H9 (cell line): Measurements from ENCODE around the gene RPS10. TPM values are rescaled to one million over a fixed set of nuclear protein-coding genes. Genes with fewer than 3 reads are reported as not detected.

Experiments used
- DNase-seq: peaks from one replicate; pipeline ENCODE4 v3.0.0-alpha.2; 2017
- H2AFZ ChIP-seq: one replicate; pipeline ENCODE4 v1.6.1; 2013; ENCODE audit warnings: mild to moderate bottlenecking, low read length, control low read depth, moderate library complexity
- H2AK5ac ChIP-seq: 2 replicates; pipeline ENCODE4 v1.6.1; 2013; ENCODE audit warnings: low read length, control low read depth, mixed read lengths; ENCODE audit not compliant: insufficient read length
- H2BK120ac ChIP-seq: one replicate; pipeline ENCODE4 v1.6.1; 2013; ENCODE audit warnings: low read depth, mild to moderate bottlenecking, low read length, control low read depth, inconsistent platforms; ENCODE audit not compliant: poor library complexity, severe bottlenecking
- H2BK12ac ChIP-seq: 2 replicates; pipeline ENCODE4 v1.6.1; 2013; ENCODE audit warnings: low read length, control low read depth, mixed read lengths, low read depth; ENCODE audit not compliant: insufficient read length
- H2BK15ac ChIP-seq: 2 replicates; pipeline ENCODE4 v1.6.1; 2013; ENCODE audit warnings: low read depth, low read length, control low read depth
- H2BK20ac ChIP-seq: one replicate; pipeline ENCODE4 v1.6.1; 2013; ENCODE audit warnings: low read depth, mild to moderate bottlenecking, low read length, control low read depth, inconsistent platforms; ENCODE audit not compliant: poor library complexity, severe bottlenecking
- H2BK5ac ChIP-seq: 2 replicates; pipeline ENCODE4 v1.6.1; 2013; ENCODE audit warnings: low read length, control low read depth, mixed read lengths; ENCODE audit not compliant: insufficient read length
- H3K14ac ChIP-seq: 2 replicates; pipeline ENCODE4 v1.6.1; 2013; ENCODE audit warnings: low read length, control low read depth; ENCODE audit not compliant: insufficient read depth
- H3K18ac ChIP-seq: 2 replicates; pipeline ENCODE4 v1.6.1; 2013; ENCODE audit warnings: low read depth, mild to moderate bottlenecking, mixed read lengths, low read length, control low read depth; ENCODE audit not compliant: insufficient read length
- H3K23ac ChIP-seq: 2 replicates; pipeline ENCODE4 v1.6.1; 2013; ENCODE audit warnings: low read length, control low read depth, mixed read lengths, low read depth; ENCODE audit not compliant: insufficient read length
- H3K23me2 ChIP-seq: 2 replicates; pipeline ENCODE4 v1.6.1; 2013; ENCODE audit warnings: low read depth, mild to moderate bottlenecking, mixed read lengths, low read length, control low read depth; ENCODE audit not compliant: insufficient read length, poor library complexity, severe bottlenecking
- H3K27ac ChIP-seq: 2 replicates; pipeline ENCODE4 v1.5.1; 2013; ENCODE audit warnings: low read length, control low read depth, mixed read lengths, low read depth; ENCODE audit not compliant: insufficient read length
- H3K27me3 ChIP-seq: 2 replicates; pipeline ENCODE4 v1.6.1; 2013; ENCODE audit warnings: low read length, control low read depth, inconsistent platforms; ENCODE audit not compliant: insufficient read depth
- H3K4ac ChIP-seq: 2 replicates; pipeline ENCODE4 v1.6.1; 2013; ENCODE audit warnings: low read depth, mild to moderate bottlenecking, control low read depth, inconsistent platforms, low read length, moderate library complexity
- H3K4me1 ChIP-seq: 2 replicates; pipeline ENCODE4 v1.6.1; 2013; ENCODE audit warnings: low read length, control low read depth, inconsistent platforms; ENCODE audit not compliant: insufficient read depth
- H3K4me2 ChIP-seq: 2 replicates; pipeline ENCODE4 v1.6.1; 2013; ENCODE audit warnings: low read length, control low read depth, mixed read lengths; ENCODE audit not compliant: insufficient read length, insufficient read depth
- H3K56ac ChIP-seq: 2 replicates; pipeline ENCODE4 v1.6.1; 2013; ENCODE audit warnings: low read depth, mild to moderate bottlenecking, mixed read lengths, low read length, control low read depth; ENCODE audit not compliant: insufficient read length
- H3K79me1 ChIP-seq: 2 replicates; pipeline ENCODE4 v1.6.1; 2013; ENCODE audit warnings: low read depth, mild to moderate bottlenecking, moderate library complexity, low read length, control low read depth, inconsistent platforms; ENCODE audit not compliant: insufficient read depth, poor library complexity, severe bottlenecking
- H3K79me2 ChIP-seq: 2 replicates; pipeline ENCODE4 v1.6.1; 2013; ENCODE audit warnings: low read length, control low read depth, inconsistent platforms; ENCODE audit not compliant: insufficient read depth
- H3K9ac ChIP-seq: 2 replicates; pipeline ENCODE4 v1.6.1; 2013; ENCODE audit warnings: low read length, control low read depth, mixed read lengths; ENCODE audit not compliant: insufficient read length; ENCODE audit errors: extremely low read depth
- H3K9me3 ChIP-seq: one replicate; pipeline ENCODE4 v1.6.1; 2013; ENCODE audit warnings: low read depth, low read length, inconsistent platforms; ENCODE audit not compliant: control insufficient read depth
- H3T11ph ChIP-seq: one replicate; pipeline ENCODE4 v1.6.1; 2013; ENCODE audit warnings: mild to moderate bottlenecking, low read length, control low read depth, inconsistent platforms
- H4K20me1 ChIP-seq: one replicate; pipeline ENCODE4 v1.6.1; 2013; ENCODE audit not compliant: control insufficient read depth, insufficient read length, insufficient read depth
- H4K5ac ChIP-seq: 2 replicates; pipeline ENCODE4 v1.6.1; 2013; ENCODE audit warnings: low read depth, mild to moderate bottlenecking, mixed read lengths, low read length, control low read depth; ENCODE audit not compliant: insufficient read length
- H4K8ac ChIP-seq: replicated peaks from 2 replicates; pipeline ENCODE4 v1.6.1; 2013; ENCODE audit warnings: low read length, control low read depth, mixed read lengths, low read depth; ENCODE audit not compliant: insufficient read length
- H4K91ac ChIP-seq: 2 replicates; pipeline ENCODE4 v1.6.1; 2013; ENCODE audit warnings: low read depth, mild to moderate bottlenecking, moderate library complexity, mixed read lengths, low read length, control low read depth; ENCODE audit not compliant: insufficient read length
- H3K27ac Mint-ChIP-seq, 3 experiments: 2 replicates in 2 of 3; 3 replicates in 1 of 3; pipeline ENCODE4 v1.8.0; 2020 to 2021; ENCODE audit warnings: mixed read lengths in 3 of 3, mild to moderate bottlenecking in 1 of 3, moderate library complexity in 1 of 3
- H3K27me3 Mint-ChIP-seq: 2 replicates; pipeline ENCODE4 v1.8.0; 2021; ENCODE audit warnings: low read depth, mild to moderate bottlenecking, moderate library complexity, mixed read lengths
- H3K36me3 Mint-ChIP-seq, 3 experiments: 2 replicates in 2 of 3; 3 replicates in 1 of 3; pipeline ENCODE4 v1.8.0; 2020 to 2021; ENCODE audit warnings: low read depth in 3 of 3, mixed read lengths in 3 of 3; ENCODE audit not compliant: insufficient read depth in 1 of 3
- H3K4me1 Mint-ChIP-seq, 2 experiments: 2 replicates each; pipeline ENCODE4 v1.8.0; 2020; ENCODE audit warnings: mixed read lengths in 2 of 2
- H3K4me3 Mint-ChIP-seq, 2 experiments: 2 replicates in 1 of 2; 3 replicates in 1 of 2; pipeline ENCODE4 v1.8.0; 2020 to 2021; ENCODE audit warnings: mild to moderate bottlenecking in 2 of 2, mixed read lengths in 2 of 2, moderate library complexity in 1 of 2
- H3K9me3 Mint-ChIP-seq, 2 experiments: 2 replicates in 1 of 2; 3 replicates in 1 of 2; pipeline ENCODE4 v1.8.0; 2020; ENCODE audit warnings: mild to moderate bottlenecking in 2 of 2, mixed read lengths in 2 of 2, moderate library complexity in 1 of 2
- CTCF ChIP-seq: fragments of 200-600 bp; sonication (generic); conservative IDR thresholded peaks from 3 replicates; pipeline ENCODE4 v1.8.0; 2021; ENCODE audit warnings: antibody characterized with exemption, mild to moderate bottlenecking
- WGBS: extraction: QIAGEN DNeasy Blood & Tissue Kit; methylation state at CpG from one replicate; pipeline ENCODE4 v1.1.7; 2013; ENCODE audit warnings: missing lambda C conversion rate, low lambda C conversion rate, mixed read lengths; ENCODE audit not compliant: insufficient read length; ENCODE audit errors: extremely low coverage; 5-methylcytosine and 5-hydroxymethylcytosine counted together
- total RNA-seq: library from RNA; stranded (reverse); gene quantifications from 2 replicates; pipeline ENCODE4 v1.2.1, GENCODE V29; 2021

Gene RPS10
- total RNA-seq, 1 experiment from 2014 or later: 2,330 TPM

- H3K18ac ChIP-seq: no peak overlapping the region
- no peak overlapping the region for H2BK12ac ChIP-seq
- H2BK20ac ChIP-seq: no peak overlapping the region
- Mint-ChIP-seq H3K9me3 (no peaks in the 10 kb centered on the region), H3K36me3 (no peaks in the 10 kb centered on the region), H3K4me1 (peaks cover 18 to 34% of the 10 kb centered on the region in 2 experiments), H3K27ac (no peak overlapping the region), H3K27me3 (peaks cover 22% of the 10 kb centered on the region), H3K4me3 (peak overlapping the region in 1 of 2 experiments; percentile 43; a peak in 1 of 5 replicates)
- no peaks in the 10 kb centered on the region for H3K9me3 ChIP-seq
- H3K79me1 ChIP-seq: no peaks in the 10 kb centered on the region
- H3K79me2 ChIP-seq: no peaks in the 10 kb centered on the region
- no peak overlapping the region for H2BK5ac ChIP-seq
- H3K14ac ChIP-seq: no peak overlapping the region
- H3K27ac ChIP-seq: no peak overlapping the region
- no peak overlapping the region for H3K23ac ChIP-seq
- no peak overlapping the region for H2BK120ac ChIP-seq
- no peak overlapping the region for H4K5ac ChIP-seq
- no peak overlapping the region for H3T11ph ChIP-seq
- H4K20me1 ChIP-seq: no peaks in the 10 kb centered on the region
- WGBS: no CpG with 5 or more reads among the region's 2 CpGs
- DNase-seq: no peak
- H2BK15ac ChIP-seq: no peak overlapping the region
- H4K91ac ChIP-seq: no peak overlapping the region
- TF ChIP-seq CTCF: no peak
- H3K56ac ChIP-seq: no peak overlapping the region
- no peak overlapping the region for H2AFZ ChIP-seq
- no peak overlapping the region for H3K4me2 ChIP-seq
- H3K23me2 ChIP-seq: peaks cover 11% of the 10 kb centered on the region
- H4K8ac ChIP-seq: no peak overlapping the region
- no peak overlapping the region for H2AK5ac ChIP-seq
- no peaks in the 10 kb centered on the region for H3K4me1 ChIP-seq
- no peak overlapping the region for H3K9ac ChIP-seq
- no peak overlapping the region for H3K4ac ChIP-seq
- no peaks in the 10 kb centered on the region for H3K27me3 ChIP-seq
These were observed 37.4 kb upstream of the RPS10 start for GRCh38 chr6:34463299-34463698.
